Liver (tissue), 9 donors: ENCODE results near the gene SFXN5. TPM values are rescaled to one million over a fixed set of nuclear protein-coding genes. Genes with fewer than 3 reads are reported as not detected.

Experiments
- DNase-seq: peaks from one replicate; pipeline ENCODE4 v3.0.0-alpha.2; 2017; ENCODE audit warnings: low spot score
- H3K27ac ChIP-seq, 2 donors: one replicate each; pipeline ENCODE4 v1.7.0; 2013; ENCODE audit warnings: inconsistent platforms in 2 of 2, low read length in 2 of 2, control low read depth in 1 of 2, low read depth in 1 of 2, mild to moderate bottlenecking in 1 of 2
- H3K27me3 ChIP-seq, 4 donors: one replicate each; pipeline versions ENCODE4 v1.6.1 to v1.7.0; 2013; ENCODE audit warnings: low read length in 3 of 4, inconsistent platforms in 1 of 4, mild to moderate bottlenecking in 1 of 4, moderate library complexity in 1 of 4; ENCODE audit not compliant: control insufficient read depth in 4 of 4, insufficient read depth in 4 of 4
- H3K36me3 ChIP-seq, 4 donors: one replicate each; pipeline versions ENCODE4 v1.6.1 to v1.7.0; 2013; ENCODE audit warnings: low read length in 3 of 4, mild to moderate bottlenecking in 3 of 4, low read depth in 1 of 4, moderate library complexity in 1 of 4; ENCODE audit not compliant: control insufficient read depth in 4 of 4, insufficient read depth in 3 of 4
- H3K4me1 ChIP-seq, 4 donors: one replicate each; pipeline versions ENCODE4 v1.6.1 to v1.7.0; 2013; ENCODE audit warnings: low read length in 3 of 4, mild to moderate bottlenecking in 3 of 4, moderate library complexity in 1 of 4; ENCODE audit not compliant: control insufficient read depth in 4 of 4, insufficient read depth in 4 of 4
- H3K4me3 ChIP-seq, 3 donors: one replicate each; pipeline versions ENCODE4 v1.6.1 to v1.7.0; 2013; ENCODE audit warnings: low read length in 3 of 3, control low read depth in 1 of 3, low read depth in 1 of 3, mild to moderate bottlenecking in 1 of 3
- H3K9ac ChIP-seq, 2 donors: one replicate each; pipeline ENCODE4 v1.7.0; 2013; ENCODE audit warnings: low read length in 2 of 2, mild to moderate bottlenecking in 2 of 2, moderate library complexity in 2 of 2, control low read depth in 1 of 2, low read depth in 1 of 2
- H3K9me3 ChIP-seq, 4 donors: one replicate each; pipeline versions ENCODE4 v1.6.1 to v1.7.0; 2013; ENCODE audit warnings: low read length in 3 of 4; ENCODE audit not compliant: control insufficient read depth in 4 of 4
- EGR1 ChIP-seq, 2 donors: IDR thresholded peaks; 2 replicates each; pipeline ENCODE4 v1.6.1; 2016 to 2018; ENCODE audit warnings: antibody characterized with exemption in 2 of 2, low read depth in 2 of 2
- FOXA1 ChIP-seq: IDR thresholded peaks from 2 replicates; pipeline ENCODE4 v1.6.1; 2016; ENCODE audit warnings: antibody characterized with exemption
- FOXA2 ChIP-seq: IDR thresholded peaks from 2 replicates; pipeline ENCODE4 v1.6.1; 2016; ENCODE audit warnings: antibody characterized with exemption
- GABPA ChIP-seq, 2 donors: IDR thresholded peaks in 1 of 2; conservative IDR thresholded peaks in 1 of 2; 2 replicates each; pipeline ENCODE4 v1.6.1; 2016; ENCODE audit warnings: antibody characterized with exemption in 2 of 2, mild to moderate bottlenecking in 1 of 2, moderate library complexity in 1 of 2
- HNF4G ChIP-seq: IDR thresholded peaks from 2 replicates; pipeline ENCODE4 v1.6.1; 2016; ENCODE audit warnings: antibody characterized with exemption
- JUND ChIP-seq, 2 donors: IDR thresholded peaks; 2 replicates each; pipeline ENCODE4 v1.6.1; 2016; ENCODE audit warnings: antibody characterized with exemption in 2 of 2
- NR2F2 ChIP-seq: IDR thresholded peaks from 2 replicates; pipeline ENCODE4 v1.6.1; 2016; ENCODE audit warnings: antibody characterized with exemption
- RAD21 ChIP-seq, 2 donors: IDR thresholded peaks; 2 replicates each; pipeline ENCODE4 v1.6.1; 2016; ENCODE audit warnings: antibody characterized with exemption in 2 of 2, mild to moderate bottlenecking in 2 of 2
- RXRA ChIP-seq, 2 donors: IDR thresholded peaks; 2 replicates each; pipeline ENCODE4 v1.6.1; 2017 to 2018; ENCODE audit warnings: antibody characterized with exemption in 2 of 2, mild to moderate bottlenecking in 1 of 2
- SP1 ChIP-seq: IDR thresholded peaks from 2 replicates; pipeline ENCODE4 v1.6.1; 2018; ENCODE audit warnings: antibody characterized with exemption, mild to moderate bottlenecking
- TAF1 ChIP-seq: conservative IDR thresholded peaks from 2 replicates; pipeline ENCODE4 v1.6.1; 2016; ENCODE audit warnings: antibody characterized with exemption, mild to moderate bottlenecking
- YY1 ChIP-seq: IDR thresholded peaks from 2 replicates; pipeline ENCODE4 v1.6.1; 2016; ENCODE audit warnings: antibody characterized with exemption, mild to moderate bottlenecking
- WGBS: extraction: QIAGEN DNeasy Blood & Tissue Kit; methylation state at CpG from one replicate; pipeline ENCODE4 v1.1.7; 2013; 5-methylcytosine and 5-hydroxymethylcytosine counted together
- polyA plus RNA-seq, 2 donors: library from polyadenylated mRNA; stranded (reverse) in 1 of 2; unstranded in 1 of 2; fragments of 200-250 nt in 1 of 2; fragments of >200 nt in 1 of 2; fragmentation: Nextera tagmentation in 1 of 2; extraction: Ambion mirVana in 1 of 2; gene quantifications; one replicate each; pipeline versions ENCODE4 v1.2.1 to v1.2.3, GENCODE V29; 2013 to 2015
- total RNA-seq, 2 donors: library from RNA; depleted of rRNA; stranded (reverse); fragments of >200 nt; gene quantifications; one replicate each; pipeline ENCODE4 v1.2.3, GENCODE V29; 2014
- TF ChIP-seq, protein P1 (sequence below): IDR thresholded peaks from 2 replicates; pipeline ENCODE4 v1.6.1; 2016; ENCODE audit warnings: antibody characterized with exemption
- TF ChIP-seq, protein P2 (sequence below): fragments of 150-350 bp; IDR thresholded peaks from 2 replicates; pipeline ENCODE4 v1.5.1; 2017; ENCODE audit warnings: improper control_type of control experiment, low read depth, low read length; ENCODE audit not compliant: missing input control
- TF ChIP-seq, protein P3 (sequence below): IDR thresholded peaks from 2 replicates; pipeline ENCODE4 v1.6.1; 2016; ENCODE audit warnings: antibody characterized with exemption
- TF ChIP-seq, protein P4 (sequence below): IDR thresholded peaks from 2 replicates; pipeline ENCODE4 v1.6.1; 2016; ENCODE audit warnings: antibody characterized with exemption
- TF ChIP-seq, protein P5 (sequence below): IDR thresholded peaks from 2 replicates; pipeline ENCODE4 v1.6.1; 2016; ENCODE audit warnings: antibody characterized with exemption, mild to moderate bottlenecking
- donor health status: healthy.
- donor health status: healthy.
- donor health status: healthy.
- donor health status: healthy.
- donor health status: healthy.

SFXN5 gene
- total and polyA plus RNA-seq, 4 donors = 23.3 to 58.2 (median 29.5) TPM

DNA sequence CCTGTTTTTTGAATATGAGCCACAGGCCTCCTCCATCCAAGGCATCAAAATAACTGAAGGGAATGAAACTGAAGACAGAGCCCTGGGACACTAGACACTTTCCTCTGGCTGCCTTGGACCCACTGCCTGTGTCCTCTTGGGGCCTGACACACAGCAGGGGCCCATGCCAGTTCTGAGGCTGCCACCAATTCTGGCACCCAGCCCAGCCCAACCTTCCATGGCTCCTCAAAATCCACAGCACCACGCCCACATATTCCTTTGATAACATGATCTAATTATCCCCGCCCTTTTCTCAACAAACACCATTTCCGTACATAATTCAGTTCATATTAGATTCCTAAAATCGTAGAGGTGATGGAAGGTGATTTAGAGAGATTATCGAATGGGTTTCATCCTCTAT is 90.0 kb downstream of the SFXN5 start:
- Histone ChIP-seq H3K36me3 (peaks cover 0 to 5% (median 0%) of the 10 kb centered on the region in 4 donors), H3K9me3 (no peaks in the 10 kb centered on the region), H3K4me1 (peaks cover 26 to 45% (median 36%) of the 10 kb centered on the region in 4 donors), H3K27me3 (no peaks in the 10 kb centered on the region), H3K27ac (peak overlapping the region; percentile 32 to 86), H3K4me3 (no peak overlapping the region), H3K9ac (no peak overlapping the region)
- 88% methylated on average over 5 of the region's 5 CpGs for WGBS
- TF ChIP-seq TAF1 (no peak), FOXA2 (no peak), RXRA (IDR thresholded peaks at IDR 0.05) (no peak), RAD21 (IDR thresholded peaks at IDR 0.05) (no peak), HNF4G (no peak), EGR1 (IDR thresholded peaks at IDR 0.05; ENCODE audit: low read depth in 2 of 2) (no peak), SP1 (no peak), FOXA1 (no peak)
- TF ChIP-seq, protein P1, sequence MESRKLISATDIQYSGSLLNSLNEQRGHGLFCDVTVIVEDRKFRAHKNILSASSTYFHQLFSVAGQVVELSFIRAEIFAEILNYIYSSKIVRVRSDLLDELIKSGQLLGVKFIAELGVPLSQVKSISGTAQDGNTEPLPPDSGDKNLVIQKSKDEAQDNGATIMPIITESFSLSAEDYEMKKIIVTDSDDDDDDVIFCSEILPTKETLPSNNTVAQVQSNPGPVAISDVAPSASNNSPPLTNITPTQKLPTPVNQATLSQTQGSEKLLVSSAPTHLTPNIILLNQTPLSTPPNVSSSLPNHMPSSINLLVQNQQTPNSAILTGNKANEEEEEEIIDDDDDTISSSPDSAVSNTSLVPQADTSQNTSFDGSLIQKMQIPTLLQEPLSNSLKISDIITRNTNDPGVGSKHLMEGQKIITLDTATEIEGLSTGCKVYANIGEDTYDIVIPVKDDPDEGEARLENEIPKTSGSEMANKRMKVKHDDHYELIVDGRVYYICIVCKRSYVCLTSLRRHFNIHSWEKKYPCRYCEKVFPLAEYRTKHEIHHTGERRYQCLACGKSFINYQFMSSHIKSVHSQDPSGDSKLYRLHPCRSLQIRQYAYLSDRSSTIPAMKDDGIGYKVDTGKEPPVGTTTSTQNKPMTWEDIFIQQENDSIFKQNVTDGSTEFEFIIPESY = no peak
- TF ChIP-seq, protein P2, sequence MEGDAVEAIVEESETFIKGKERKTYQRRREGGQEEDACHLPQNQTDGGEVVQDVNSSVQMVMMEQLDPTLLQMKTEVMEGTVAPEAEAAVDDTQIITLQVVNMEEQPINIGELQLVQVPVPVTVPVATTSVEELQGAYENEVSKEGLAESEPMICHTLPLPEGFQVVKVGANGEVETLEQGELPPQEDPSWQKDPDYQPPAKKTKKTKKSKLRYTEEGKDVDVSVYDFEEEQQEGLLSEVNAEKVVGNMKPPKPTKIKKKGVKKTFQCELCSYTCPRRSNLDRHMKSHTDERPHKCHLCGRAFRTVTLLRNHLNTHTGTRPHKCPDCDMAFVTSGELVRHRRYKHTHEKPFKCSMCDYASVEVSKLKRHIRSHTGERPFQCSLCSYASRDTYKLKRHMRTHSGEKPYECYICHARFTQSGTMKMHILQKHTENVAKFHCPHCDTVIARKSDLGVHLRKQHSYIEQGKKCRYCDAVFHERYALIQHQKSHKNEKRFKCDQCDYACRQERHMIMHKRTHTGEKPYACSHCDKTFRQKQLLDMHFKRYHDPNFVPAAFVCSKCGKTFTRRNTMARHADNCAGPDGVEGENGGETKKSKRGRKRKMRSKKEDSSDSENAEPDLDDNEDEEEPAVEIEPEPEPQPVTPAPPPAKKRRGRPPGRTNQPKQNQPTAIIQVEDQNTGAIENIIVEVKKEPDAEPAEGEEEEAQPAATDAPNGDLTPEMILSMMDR = no peak
- TF ChIP-seq, protein P3, sequence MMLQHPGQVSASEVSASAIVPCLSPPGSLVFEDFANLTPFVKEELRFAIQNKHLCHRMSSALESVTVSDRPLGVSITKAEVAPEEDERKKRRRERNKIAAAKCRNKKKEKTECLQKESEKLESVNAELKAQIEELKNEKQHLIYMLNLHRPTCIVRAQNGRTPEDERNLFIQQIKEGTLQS = no peak
- TF ChIP-seq, protein P4, sequence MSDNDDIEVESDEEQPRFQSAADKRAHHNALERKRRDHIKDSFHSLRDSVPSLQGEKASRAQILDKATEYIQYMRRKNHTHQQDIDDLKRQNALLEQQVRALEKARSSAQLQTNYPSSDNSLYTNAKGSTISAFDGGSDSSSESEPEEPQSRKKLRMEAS = no peak
- DNase-seq = no peak

DNA sequence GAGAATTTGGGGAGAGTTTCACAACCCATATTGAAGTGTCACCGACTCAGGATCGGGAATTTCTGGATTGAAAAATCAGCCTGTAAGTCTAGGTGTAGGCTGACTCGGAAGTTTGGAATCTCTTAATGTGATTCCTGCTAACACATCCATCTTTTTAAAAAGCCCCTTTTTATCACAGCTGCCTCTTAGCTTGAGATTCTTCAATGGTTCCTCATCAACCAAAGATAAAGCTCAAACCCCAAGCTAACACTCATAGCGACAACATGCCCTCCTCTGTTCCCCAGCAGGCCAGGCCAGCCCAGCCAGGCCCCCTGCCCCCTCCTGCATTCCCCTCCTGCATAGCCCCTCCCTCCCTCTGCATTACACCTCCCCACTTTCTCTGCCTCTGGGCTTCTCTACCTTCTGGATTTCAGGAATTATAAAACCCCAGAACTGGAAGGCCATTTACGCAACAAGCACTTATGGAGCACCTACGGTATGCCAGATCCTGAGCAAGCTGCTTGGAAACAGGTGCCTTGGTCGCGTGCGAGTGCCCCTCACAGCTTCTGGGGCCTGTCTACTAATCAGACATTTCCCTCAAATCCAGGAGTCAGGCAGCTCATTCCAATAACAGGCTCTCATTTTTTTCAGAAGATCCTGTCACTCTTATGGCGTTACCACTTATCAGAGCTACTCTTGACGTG is 90.8 kb downstream of the SFXN5 start:
- H3K36me3 ChIP-seq = peaks cover 0 to 10% (median 1%) of the 10 kb centered on the region in 4 donors
- no peak overlapping the region for H3K27ac ChIP-seq
- WGBS = 98% methylated on average over 11 of the region's 11 CpGs
- TF ChIP-seq, protein P3 = no peak
- TF ChIP-seq NR2F2 = no peak
- TF ChIP-seq RXRA (IDR thresholded peaks at IDR 0.05) = no peak
- TF ChIP-seq FOXA2 = no peak
- TF ChIP-seq, protein P2 = no peak
- no peak for TF ChIP-seq GABPA (IDR thresholded peaks at IDR 0.05 in 1 of 2, conservative IDR thresholded peaks at IDR 0.05 in 1 of 2)
- TF ChIP-seq TAF1 = no peak
- no peak for TF ChIP-seq JUND (IDR thresholded peaks at IDR 0.05)
- TF ChIP-seq, protein P5, sequence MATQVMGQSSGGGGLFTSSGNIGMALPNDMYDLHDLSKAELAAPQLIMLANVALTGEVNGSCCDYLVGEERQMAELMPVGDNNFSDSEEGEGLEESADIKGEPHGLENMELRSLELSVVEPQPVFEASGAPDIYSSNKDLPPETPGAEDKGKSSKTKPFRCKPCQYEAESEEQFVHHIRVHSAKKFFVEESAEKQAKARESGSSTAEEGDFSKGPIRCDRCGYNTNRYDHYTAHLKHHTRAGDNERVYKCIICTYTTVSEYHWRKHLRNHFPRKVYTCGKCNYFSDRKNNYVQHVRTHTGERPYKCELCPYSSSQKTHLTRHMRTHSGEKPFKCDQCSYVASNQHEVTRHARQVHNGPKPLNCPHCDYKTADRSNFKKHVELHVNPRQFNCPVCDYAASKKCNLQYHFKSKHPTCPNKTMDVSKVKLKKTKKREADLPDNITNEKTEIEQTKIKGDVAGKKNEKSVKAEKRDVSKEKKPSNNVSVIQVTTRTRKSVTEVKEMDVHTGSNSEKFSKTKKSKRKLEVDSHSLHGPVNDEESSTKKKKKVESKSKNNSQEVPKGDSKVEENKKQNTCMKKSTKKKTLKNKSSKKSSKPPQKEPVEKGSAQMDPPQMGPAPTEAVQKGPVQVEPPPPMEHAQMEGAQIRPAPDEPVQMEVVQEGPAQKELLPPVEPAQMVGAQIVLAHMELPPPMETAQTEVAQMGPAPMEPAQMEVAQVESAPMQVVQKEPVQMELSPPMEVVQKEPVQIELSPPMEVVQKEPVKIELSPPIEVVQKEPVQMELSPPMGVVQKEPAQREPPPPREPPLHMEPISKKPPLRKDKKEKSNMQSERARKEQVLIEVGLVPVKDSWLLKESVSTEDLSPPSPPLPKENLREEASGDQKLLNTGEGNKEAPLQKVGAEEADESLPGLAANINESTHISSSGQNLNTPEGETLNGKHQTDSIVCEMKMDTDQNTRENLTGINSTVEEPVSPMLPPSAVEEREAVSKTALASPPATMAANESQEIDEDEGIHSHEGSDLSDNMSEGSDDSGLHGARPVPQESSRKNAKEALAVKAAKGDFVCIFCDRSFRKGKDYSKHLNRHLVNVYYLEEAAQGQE = no peak
- no peak for TF ChIP-seq EGR1 (IDR thresholded peaks at IDR 0.05; ENCODE audit: low read depth in 2 of 2)
- no peak for TF ChIP-seq RAD21 (IDR thresholded peaks at IDR 0.05)
- no peak for TF ChIP-seq YY1
- no peak for TF ChIP-seq SP1
- TF ChIP-seq FOXA1 = no peak
- TF ChIP-seq, protein P4 = no peak
- TF ChIP-seq HNF4G = no peak

More for the DNA sequence above, 90.8 kb downstream of the SFXN5 start:
- Histone ChIP-seq H3K9me3 (no peaks in the 10 kb centered on the region), H3K27me3 (no peaks in the 10 kb centered on the region), H3K4me3 (no peak overlapping the region), H3K9ac (no peak overlapping the region), H3K4me1 (peaks cover 20 to 36% (median 28%) of the 10 kb centered on the region in 4 donors)
- no peak for DNase-seq
